Stimulated activated CD4-positive, alpha-beta T cell treated with anti-CD3 and anti-CD28 coated beads, Interleukin-1b, Interleukin-23, amount 100 ng/mL, for 1 hour (primary cell): ENCODE data around the gene PAFAH1B1.
"Not testable (repeated sequence)": the region's sequence is repeated elsewhere in the genome, so short reads cannot be mapped to it uniquely, and the experiment has no call there.

Experiments used
- DNase-seq, 2 donors: peaks; one replicate each; pipeline ENCODE4 v3.0.0-alpha.2; 2020; ENCODE audit warnings: low read depth in 2 of 2

The PAFAH1B1 gene

GRCh38 chr17:2689411-2690164, 96.1 kb downstream of the PAFAH1B1 start:
- DNase-seq = no peak

- DNase-seq = no peak
Measured at GRCh38 chr17:2690165-2691068, 97.0 kb downstream of the PAFAH1B1 start.

GRCh38 chr17:2691069-2691871, 97.8 kb downstream of the PAFAH1B1 start:
- DNase-seq = no peak

DNA sequence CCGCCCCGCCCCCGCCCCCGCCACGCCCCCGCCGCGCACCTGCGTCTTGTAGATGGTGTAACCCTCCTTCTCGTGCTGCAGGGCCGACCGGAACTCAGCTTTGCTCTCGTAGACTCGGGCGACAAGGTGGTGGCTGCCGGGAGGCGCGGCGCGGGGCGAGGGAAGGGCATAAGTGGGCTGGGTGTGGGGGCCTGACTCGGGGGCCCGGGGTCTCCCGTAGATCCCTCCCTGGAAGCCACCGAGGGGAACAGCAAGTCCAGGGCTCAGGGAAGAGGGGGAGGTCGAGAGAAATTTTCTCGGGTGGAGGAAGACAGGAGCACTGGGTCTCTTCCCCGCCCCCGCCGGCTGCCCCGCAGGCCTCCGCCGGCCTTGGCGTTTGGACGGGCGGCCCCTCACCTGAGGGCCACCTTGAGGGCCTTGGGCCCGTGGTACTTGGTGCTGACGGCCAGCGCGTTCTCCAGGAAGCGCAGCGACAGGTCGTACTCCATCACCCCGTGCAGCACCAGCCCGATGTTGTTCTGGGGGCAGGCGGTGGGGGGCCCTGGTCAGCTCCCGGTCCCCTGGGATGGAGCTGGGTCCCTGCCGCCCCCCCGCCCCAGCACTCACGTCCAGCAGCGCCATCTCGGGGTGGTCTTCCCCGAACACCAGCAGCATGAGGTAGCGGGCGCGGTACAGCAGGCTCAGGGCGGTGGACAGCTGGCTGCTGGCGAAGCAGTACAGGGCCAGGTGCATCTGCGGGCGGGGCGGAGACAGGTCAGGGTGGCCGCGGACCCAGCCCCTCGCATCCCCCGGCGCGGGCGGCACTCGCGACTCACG, 98.7 kb downstream of the PAFAH1B1 start:
- DNase-seq = no peak

DNA sequence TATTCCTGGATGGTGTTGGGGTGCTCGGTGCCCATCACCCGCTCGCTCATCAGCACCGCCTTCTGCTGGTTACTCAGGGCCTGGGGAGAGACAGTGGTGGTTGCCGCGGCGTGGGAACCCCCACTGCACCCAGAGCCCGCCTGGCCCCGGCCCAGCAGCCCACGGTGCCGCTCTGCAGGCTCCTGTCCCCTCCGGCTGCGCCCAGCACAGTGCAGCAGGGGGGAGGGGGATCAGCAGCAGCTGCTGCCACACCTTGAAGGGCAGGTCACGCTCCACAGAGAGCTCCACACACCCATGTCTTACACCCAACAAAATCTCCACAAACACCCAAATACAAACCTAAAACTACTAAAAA, 99.3 kb downstream of the PAFAH1B1 start:
- DNase-seq = no peak

DNA sequence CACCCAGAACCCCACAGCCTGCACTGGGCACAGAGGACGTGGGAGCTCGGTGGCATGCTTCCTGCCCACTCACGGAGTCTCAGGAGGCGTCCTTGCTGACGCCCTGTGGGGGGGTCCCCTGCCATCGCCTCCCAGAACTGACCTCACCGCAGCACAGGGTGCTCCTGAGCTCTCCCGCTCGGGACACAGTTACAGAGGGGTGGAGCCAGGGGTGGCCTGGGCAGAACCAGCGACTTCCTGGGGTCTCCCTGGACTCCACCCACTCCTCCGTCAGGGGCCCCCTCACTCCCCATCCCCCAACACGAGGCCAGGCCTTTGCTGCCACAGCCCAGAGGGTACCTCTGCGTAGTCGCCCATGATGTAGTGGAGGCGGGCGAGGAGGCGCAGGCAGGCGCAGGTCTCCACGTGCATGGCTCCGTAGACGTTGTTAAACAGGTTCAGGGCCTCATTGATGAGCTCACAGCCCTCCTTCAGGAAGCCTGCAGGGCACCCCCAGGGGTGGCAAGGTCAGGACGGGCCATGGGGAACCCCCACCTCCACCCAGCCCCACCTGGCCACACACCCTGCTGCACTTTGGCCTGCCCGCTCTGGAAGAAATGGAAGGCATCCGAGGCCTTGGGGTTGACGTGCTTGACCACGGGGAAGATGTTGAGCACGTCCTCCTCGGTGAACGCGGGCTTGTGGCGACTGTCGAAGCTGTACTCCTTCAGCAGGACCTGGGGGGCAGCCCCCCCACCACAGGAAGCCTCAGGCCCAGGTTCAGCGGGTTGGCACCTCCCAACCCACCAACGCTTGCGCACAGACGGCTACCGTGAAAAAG, 100.3 kb downstream of the PAFAH1B1 start:
- DNase-seq = no peak

- no peak for DNase-seq
Measured at GRCh38 chr17:2694381-2695242, 101.2 kb downstream of the PAFAH1B1 start.

GRCh38 chr17:2695243-2695960, 101.9 kb downstream of the PAFAH1B1 start:
- DNase-seq = no peak

- no peak for DNase-seq
Measured at GRCh38 chr17:2695961-2696760, 102.7 kb downstream of the PAFAH1B1 start.

- no peak for DNase-seq
Measured at GRCh38 chr17:2697611-2698162, 104.2 kb downstream of the PAFAH1B1 start.

DNA sequence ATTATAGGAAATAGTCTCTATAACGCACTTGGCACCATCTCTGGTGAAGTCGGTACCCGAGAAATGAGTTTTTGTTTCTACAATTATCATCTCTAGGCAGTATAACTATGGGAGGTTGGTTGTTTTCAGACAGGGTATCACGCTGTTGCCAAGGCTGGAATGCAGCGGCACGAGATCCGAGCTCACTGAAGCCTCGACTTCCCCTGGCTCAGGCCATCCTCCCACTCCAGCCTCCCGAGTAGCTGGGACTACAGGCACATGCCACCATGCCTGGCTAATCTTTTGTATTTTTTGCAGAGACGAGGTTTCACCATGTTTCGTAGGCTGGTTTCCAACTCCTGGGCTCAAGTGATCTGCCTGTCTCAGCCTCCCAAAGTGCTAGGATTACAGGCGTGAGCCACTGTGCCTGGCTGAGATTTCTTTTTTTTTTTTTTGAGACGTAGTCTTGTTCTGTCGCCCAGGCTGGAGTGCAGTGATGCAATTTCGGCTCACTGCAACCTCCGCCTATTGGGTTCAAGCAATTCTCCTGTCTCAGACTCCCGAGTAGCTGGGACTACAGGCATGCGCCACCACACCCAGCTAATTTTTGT, 105.9 kb downstream of the PAFAH1B1 start:
- DNase-seq = not testable (repeated sequence)

- no peak for DNase-seq
Measured at GRCh38 chr17:2700030-2700490, 106.6 kb downstream of the PAFAH1B1 start.

DNA sequence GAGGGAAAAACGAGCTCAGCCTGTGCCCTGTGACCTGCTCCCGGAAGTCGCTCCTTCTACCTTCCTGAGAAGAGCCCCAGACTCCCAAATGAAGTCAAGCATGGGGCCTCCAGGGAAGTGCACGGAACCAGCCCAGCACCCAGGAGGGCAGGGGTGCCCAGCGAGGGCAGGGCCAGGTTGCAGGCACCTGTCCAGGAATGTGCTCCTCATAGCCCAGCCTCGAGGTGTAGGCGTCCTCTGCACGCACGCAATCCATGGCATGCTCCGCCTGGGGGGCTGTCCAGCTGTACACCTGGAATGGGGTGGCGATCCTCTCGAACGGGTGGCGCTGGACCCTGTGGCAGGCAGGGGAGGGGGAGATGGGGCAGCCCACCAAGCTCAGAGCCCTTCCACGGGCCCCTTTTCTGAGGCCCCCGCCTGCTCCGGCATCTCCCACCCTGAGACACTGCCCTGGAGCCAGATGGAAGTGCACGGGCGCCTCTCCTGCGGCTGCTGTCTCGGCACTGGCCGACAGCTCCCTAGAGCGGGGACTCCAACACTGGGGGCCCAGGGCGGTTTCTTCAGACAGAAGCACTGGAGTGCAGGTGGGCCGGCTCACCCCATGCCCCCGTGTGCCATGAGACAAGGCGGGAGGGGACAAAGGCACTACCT, 107.2 kb downstream of the PAFAH1B1 start:
- DNase-seq = no peak

DNA sequence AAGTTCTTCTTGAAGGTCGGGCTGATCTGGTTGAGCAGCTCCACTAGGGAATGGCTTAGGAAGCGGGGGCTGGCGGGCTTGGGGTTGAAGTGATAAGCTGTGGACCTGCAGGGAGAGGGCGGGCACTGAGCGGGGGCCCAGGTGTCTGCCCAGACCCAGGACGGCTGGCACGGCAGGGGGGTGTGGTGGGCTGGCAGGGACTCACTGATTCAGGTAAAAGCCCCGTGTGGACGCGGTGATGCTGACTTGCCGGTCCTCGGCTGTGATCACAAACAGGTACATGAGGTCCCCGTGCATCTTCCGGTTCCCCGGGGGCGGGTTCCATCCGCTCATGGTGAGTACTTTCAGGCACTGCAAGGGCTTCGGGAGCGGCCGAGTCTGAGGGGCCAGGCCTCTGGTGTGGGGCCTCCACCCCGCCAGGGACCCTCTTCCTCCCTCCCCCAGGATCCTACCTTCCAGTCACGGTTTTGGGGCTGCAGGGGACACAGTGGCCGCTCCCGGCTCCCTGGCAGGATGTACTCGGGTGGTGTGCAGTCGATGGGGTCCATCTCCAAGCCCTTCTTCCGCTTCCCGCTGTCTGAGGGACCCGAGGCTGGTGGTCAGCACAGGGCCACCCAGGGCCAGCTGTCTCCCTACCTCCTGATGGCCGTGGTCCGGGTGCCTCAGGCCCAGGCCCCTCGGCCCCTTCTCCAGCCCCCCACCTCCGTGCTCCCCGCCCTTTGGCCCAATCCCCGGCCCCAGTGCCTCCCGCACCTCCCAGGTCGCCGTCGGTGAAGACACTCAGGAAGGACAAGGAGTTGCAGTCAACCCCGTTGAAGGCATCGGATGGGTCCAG, 107.9 kb downstream of the PAFAH1B1 start:
- DNase-seq = no peak

DNA sequence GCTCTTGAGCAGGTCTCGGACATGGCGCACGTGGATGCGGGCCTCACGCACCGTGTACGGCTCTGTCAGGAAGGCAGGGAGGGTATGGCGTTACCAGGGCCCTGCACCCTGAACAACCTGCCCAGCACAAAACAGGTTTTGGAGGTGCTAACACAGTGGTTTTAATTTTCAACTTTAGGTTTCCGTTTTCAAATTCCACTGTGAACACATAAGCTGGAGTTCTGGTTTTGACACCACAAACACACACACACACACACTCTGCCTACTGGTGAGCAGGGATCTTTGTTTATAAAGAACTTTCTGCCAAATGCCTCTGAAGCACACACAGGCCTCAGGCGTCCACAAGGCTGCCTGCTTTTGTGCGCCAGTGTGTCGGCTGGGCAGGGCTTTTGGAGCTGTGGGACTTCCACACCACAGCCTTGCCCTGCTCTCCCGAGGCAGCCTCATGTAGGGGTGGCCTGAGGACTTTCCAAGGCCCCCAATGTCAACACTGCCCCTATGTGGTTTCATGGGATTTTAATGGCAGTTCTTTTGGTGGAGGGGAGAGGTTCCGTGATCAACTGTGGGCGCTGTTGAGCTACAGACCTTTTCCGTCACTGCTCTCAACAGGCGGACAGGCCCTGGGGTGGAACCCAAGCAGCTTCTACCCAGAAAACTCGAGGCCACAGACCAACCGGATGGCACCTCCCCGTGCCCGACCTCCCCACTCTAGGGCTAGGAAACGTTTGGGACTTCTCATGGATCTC, 108.7 kb downstream of the PAFAH1B1 start:
- no peak for DNase-seq
